Measurements from ENCODE around the gene JMJD6.
"Not testable (repeated sequence)": the region's sequence is repeated elsewhere in the genome, so short reads cannot be mapped to it uniquely, and the experiment has no call there.

Gene JMJD6

GRCh38 chr17:76726231-76726775 is at the start of gene JMJD6:
JMJD6 (minus strand) TSS chr17:76726606; CDS start chr17:76726475, 131 bp downstream.
- DNase-seq, result peak; percentile 96

DNA sequence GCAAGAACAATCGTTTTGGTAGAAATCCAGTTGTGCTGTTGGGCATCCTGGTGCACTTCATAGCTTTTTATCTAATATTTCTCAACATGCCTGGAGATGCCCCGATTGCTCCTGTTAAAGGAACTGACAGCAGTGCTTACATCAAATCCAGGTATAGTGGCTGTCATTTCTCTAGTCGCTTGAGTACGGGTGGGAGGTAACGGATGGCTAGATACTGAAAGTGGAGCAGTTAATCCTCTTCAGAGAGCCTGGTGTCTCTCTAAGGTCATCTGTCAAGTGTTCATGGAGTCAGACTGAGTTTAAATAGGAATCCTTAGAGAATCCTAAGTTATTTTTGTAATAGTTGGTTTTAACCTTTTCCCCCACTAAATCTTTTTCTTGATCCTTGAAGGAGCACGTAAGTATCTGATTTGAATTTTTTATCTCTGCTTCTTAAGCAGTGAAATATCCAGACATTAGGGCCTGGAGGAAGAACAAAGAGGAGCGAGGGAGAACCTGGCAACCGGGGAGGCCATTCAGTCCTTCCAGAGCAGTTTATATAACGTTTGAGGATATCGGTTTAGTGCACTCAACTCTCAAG is 48.7 kb upstream of the JMJD6 start:
- no peak for DNase-seq

DNA sequence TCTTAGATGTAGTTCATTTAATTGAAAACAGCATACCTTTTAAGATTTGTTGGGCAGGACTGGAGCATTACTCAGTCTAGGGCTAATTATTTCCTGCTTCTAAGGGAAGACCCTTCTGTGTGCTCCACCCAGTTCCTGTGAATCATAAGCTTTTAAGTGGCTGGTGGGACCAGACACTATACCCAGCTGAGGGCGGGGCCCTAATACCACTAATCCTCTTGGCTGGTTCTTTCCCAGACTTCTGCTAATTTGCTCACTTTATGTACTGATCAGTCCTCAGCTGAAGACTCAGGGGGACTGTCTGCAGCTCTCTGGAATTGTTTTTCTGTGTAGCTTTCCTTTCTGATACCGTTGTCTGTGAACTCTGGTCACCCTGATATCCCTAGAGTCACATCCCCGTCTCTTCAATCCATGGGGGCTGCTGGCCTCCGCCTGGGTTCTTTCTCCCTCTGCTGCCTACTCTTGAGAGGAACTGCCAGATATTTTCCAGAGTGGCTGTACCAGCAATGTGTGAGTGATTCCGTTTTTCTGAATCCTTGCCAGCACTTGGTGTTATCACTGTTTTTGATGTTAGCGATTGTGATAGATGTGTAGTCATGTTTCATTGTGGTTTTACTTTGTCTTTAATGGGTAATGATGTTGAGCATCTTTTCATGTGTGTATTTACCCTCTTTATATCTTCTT is 46.6 kb upstream of the JMJD6 start:
- DNase-seq, result no peak

GRCh38 chr17:76758570-76758969 is 32.2 kb upstream of the JMJD6 start:
- no peak for DNase-seq

DNA sequence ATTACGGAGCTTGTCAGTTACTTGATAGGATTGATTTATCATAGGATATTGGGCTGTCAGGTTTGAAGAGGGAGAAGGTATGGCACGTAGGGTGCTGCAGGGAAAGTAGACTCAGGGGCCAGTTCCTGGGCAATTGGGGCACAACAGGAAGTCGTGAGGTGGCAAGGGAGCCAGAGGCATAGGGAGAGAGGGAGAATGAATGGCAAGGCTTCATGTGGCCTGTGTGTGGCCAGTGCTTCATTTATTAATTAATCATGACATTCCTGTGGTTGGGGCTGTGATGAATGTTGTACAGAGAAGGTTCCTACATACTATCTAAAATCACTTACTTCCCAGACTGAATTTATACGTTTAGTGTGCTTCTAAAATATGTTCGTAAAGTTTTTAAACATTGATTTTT is 30.9 kb upstream of the JMJD6 start:
- no peak for DNase-seq

DNA sequence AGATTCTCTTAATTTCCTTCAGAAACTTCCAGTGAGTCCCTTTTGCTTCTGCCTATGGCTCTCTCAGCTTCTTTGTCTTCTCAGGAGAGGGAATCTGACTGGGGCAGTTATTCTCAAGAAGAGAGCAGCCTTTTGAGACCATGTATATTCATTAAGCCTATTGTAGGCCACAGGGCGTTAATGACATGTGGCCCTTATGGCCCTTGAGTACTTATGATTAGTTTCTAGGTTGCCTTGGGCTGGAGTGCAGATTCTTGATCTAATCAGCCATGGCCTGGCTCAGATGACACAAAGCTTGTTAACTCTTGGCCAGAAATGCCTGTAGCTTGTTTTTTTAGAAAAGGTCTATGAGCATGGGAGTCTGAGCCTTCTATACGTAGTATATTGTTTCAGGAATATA is 28.9 kb upstream of the JMJD6 start:
- DNase-seq, result no peak

DNA sequence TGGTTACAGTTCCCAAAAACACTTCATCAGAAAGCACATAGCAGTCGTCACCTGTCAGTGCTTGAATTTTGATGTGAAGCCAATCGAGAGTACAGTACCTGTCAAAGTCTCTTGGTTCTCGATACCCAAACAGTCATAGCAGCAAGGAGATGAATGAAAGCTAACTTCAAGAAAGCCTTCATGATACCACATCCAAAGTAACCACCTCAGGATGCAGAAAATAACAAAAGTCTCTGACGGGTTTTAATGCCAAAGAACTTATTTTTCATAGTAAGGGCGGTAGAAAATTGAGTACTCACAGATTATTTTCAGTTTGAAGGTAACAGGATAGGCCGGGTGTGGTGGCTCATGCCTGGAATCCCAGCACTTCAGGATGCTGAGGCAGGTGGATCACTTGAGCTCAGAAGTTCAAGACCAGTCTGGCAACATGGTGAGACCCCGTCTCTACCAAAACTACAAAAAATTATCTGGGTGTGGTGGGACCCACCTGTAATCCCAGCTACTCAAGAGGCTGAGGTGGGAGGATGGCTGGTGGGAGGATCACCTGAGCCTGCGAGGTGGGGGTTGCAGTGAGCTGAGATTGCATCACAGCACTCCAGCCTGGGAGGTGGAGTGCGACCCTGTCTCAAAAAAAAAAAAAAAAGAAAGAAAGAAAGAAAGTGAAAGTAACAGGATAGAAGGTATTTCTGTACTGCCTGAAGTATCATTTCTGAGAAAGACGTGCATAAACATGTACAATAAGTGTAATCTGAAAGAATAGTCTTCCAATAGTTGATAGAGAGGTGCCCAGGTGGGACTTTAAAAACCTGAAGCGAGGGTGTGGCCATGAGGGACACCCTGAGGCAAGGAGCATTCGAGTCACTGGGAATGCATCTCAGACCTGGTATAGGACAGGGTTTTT is 26.9 kb upstream of the JMJD6 start:
- no peak for DNase-seq

GRCh38 chr17:76752006-76752405 is 25.6 kb upstream of the JMJD6 start:
- no peak for DNase-seq

DNA sequence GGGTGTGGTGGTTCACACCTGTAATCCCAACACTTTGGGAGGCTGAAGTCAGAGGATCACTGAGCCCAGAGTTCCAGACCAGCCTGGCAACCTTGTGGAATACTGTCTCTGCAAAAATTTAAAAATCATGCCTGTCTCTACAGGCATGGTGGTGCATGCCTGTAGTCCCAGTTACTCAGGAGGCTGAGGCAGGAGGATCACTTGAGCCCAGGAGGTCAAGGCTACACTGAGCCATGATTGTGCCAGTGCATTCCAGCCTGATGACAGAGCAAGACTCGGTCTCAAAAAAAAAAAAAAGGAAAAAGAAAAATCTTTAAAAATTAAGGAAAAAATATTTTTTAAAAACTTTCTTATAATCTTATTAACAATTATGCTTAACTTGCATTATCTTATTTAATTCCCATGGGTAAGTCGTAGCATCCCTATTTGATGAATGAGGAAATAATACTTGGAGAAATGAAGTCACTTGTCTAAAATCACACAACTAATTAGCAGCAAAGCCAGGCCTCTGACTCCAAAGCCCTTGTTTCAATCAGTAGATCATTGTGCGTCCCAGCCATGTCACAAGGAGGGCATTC is 25.1 kb upstream of the JMJD6 start:
- DNase-seq, result no peak

GRCh38 chr17:76748657-76749056 is 22.3 kb upstream of the JMJD6 start:
- DNase-seq, result no peak

DNA sequence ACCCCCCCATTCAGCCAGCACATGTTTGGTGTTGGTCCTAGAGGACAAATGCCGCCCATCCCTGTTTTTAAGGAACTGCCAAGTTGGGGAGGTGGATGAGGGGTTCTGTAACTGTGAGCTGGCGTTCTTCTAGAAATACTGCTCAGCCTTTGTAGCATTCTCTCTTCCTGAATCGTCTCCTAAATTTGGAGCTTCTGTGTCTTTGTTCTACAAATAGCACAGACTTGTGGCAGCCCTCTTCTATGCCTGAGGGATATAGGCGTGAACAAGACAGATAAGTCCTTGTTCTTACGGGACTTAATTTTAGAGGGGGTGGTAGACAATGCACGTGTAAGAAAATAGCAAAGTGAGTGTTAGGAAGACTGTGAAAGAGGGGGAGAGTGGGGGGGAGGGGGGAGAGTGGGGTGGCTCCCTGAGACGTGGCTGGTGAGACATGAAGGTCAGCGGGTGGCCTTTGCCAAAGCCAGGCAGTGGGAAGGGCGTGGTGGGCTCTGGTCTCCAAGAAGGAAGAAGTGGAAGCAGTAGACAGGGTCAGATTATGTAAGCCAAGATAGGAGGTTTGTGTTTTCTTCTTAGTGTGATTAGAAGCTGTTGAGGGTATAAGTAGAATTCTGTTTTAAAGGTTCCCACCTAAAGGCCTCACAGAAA is 21.4 kb upstream of the JMJD6 start:
- no peak for DNase-seq

DNA sequence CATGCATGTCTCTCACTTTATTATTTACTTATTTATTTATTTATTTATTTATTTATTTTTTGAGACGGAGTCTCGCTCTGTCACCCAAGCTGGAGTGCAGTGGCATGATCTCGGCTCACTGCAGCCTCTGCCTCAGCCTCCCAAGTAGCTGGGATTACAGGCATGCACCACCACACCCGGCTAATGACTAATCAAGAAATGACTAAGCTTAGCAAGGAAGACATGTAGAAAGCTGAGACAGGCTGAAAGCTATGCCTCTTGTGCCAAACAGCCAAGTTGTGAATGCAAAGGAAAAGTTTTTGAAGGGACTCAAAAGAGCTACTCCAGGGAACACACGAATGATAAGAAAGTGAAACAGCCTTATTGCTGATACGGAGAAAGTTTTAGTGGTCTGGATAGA is 19.4 kb upstream of the JMJD6 start:
- not testable (repeated sequence) for DNase-seq

DNA sequence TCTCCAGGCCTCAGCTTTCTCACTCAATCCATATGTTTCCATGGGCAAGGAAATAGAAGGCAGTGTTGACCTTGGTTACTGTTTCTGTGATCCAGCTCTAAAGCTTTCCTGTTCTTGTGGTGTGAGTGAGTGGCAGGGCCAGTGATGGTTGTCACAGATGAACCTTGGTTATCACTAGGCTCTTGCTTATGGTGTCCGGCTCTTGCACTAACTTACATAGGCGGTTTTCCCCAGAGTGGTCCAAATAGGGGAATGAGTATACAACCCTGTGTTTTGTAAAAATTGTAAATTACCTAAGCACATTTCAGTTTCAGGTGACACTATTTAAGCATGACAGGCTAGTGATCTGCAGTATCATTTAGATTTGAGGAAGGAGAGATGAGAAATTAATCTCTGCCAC is 18.3 kb upstream of the JMJD6 start:
- DNase-seq, result no peak

GRCh38 chr17:76742958-76743357 is 16.6 kb upstream of the JMJD6 start:
- DNase-seq, result no peak

DNA sequence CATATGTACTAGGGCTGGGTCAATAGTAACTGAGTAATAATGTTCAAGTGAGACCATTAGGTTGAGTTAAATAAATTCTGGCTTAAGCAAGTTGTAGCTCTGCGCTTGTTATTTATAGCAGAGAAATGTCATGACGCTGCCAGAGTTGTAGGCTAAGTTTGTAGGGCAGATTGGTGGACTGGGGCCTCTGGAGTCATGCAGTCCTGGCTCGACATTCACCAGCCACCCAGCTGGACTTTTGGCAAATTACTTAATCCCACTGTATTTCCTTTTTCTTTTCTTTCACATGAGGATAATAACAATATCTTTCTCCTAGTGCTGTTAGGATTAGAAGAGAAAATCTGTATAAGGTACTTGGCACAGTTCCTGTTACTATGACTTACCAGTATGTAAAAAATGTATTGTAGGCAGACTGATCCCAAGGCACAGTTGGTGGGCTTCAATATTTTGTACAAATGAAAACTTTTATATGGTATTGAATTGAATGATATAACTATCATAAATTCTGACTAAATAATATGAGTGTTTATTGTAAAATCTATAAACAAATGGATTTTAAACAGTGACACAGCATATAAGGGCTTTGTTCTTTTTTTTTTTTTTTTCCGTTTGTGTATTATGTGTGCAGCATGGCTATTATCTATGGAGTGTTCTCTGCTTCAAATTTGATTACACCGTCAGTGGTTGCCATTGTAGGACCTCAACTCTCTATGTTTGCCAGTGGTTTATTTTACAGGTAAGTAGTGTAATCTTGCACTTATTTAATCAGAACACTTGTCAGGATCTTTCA is 14.1 kb upstream of the JMJD6 start:
- DNase-seq, result no peak

- not testable (repeated sequence) for DNase-seq
These were observed 13.2 kb upstream of the JMJD6 start for GRCh38 chr17:76739568-76740115.

- no peak for DNase-seq
These were observed 12.1 kb upstream of the JMJD6 start for GRCh38 chr17:76738468-76738850.

- DNase-seq, result peak; percentile 91
These were observed 11.5 kb upstream of the JMJD6 start, which contains the start of gene MFSD11 for GRCh38 chr17:76737676-76738467. MFSD11 (plus strand) TSS chr17:76738119; CDS start chr17:76738353, 234 bp downstream.

GRCh38 chr17:76737082-76737675 is 10.8 kb upstream of the JMJD6 start, which contains the start of gene SRSF2:
SRSF2 (minus strand) TSS chr17:76737331; CDS start chr17:76737160, 171 bp downstream.
- DNase-seq, result peak; percentile 98

Measured in NK-92 treated with Interleukin-12 subunit alpha and Interleukin-12 subunit beta, amount 100 ng/mL, for 24 hours (cell line).